IPS-11a (cell line): Measurements from ENCODE around the gene PRAMEF11.
"Not testable (repeated sequence)": the region's sequence is repeated elsewhere in the genome, so short reads cannot be mapped to it uniquely, and the experiment has no call there.

ENCODE experiments used
- H3K4me3 ChIP-seq: one replicate; pipeline ENCODE4 v1.5.1; 2013; ENCODE audit warnings: low read depth, low read length, control low read depth

PRAMEF11 gene

DNA sequence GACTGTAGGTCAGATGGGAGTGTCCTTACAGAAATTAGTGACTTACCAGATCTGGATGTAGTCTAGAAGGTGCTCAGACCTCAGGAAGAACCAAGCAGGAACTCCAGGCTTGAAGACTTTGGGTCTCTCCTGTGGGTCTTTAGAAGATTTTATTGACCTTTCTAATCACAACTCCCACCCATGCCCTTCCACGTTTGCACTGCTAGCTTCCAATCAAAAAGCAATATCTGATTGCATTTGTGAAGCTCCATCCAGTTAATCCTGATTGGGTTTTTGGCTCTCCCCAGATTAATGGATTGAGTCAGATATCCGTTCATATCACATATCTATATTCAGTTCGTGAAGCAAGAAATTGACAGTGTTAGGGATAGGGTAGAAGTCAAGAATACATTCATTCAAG, at the start of gene PRAMEF11:
Gene PRAMEF11, minus strand, starts transcription at position 101 of the 400 bp plus-strand sequence. CDS start 2,621 bp downstream, outside the sequence.
- H3K4me3 ChIP-seq = not testable (repeated sequence)

- not testable (repeated sequence) for H3K4me3 ChIP-seq
Measured at GRCh38 chr1:12878453-12878852, 47.2 kb upstream of the PRAMEF11 start.

GRCh38 chr1:12863131-12863880, 32.1 kb upstream of the PRAMEF11 start:
- not testable (repeated sequence) for H3K4me3 ChIP-seq

GRCh38 chr1:12856786-12857185, 25.6 kb upstream of the PRAMEF11 start, which contains the start of gene PRAMEF2:
TSS of gene PRAMEF2 (plus strand) at chr1:12857086. CDS start at chr1:12859010, 1,924 bp downstream.
- H3K4me3 ChIP-seq = not testable (repeated sequence)

- no peak overlapping the region for H3K4me3 ChIP-seq
Measured at GRCh38 chr1:12851779-12852178, 20.6 kb upstream of the PRAMEF11 start.

- not testable (repeated sequence) for H3K4me3 ChIP-seq
Measured at GRCh38 chr1:12848620-12849019, 17.4 kb upstream of the PRAMEF11 start, which contains the start of gene HNRNPCL1. TSS of gene HNRNPCL1 (minus strand) at chr1:12848720. CDS start at chr1:12848289, 431 bp downstream.

GRCh38 chr1:12833251-12833650, 2.0 kb upstream of the PRAMEF11 start:
- not testable (repeated sequence) for H3K4me3 ChIP-seq

- not testable (repeated sequence) for H3K4me3 ChIP-seq
Measured at GRCh38 chr1:12819061-12819460, 12.1 kb downstream of the PRAMEF11 start.

GRCh38 chr1:12811409-12811784, 19.8 kb downstream of the PRAMEF11 start:
- no peak overlapping the region for H3K4me3 ChIP-seq

GRCh38 chr1:12810691-12811408, 20.4 kb downstream of the PRAMEF11 start:
- no peak overlapping the region for H3K4me3 ChIP-seq

- H3K4me3 ChIP-seq = no peak overlapping the region
Measured at GRCh38 chr1:12809933-12810332, 21.3 kb downstream of the PRAMEF11 start.

DNA sequence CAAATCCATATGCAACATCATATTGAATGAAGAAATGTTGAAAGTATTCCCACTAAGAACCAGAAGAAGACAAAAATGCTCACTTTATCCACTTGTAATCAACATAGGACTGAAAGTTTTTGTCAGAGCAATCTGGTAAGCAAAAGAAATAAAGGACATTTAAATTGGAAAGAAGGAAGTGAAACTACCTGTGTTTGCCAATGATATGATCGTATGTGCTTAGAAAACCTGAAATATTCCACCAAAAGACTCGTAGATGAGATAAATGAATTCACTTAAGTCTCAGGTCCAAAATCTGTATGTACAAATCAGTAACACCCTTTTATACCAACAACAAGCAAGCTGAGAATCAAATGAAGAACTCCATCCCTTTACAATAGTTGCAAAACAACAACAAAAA, 31.5 kb downstream of the PRAMEF11 start:
- H3K4me3 ChIP-seq = no peak overlapping the region

- no peak overlapping the region for H3K4me3 ChIP-seq
Measured at GRCh38 chr1:12798911-12799310, 32.3 kb downstream of the PRAMEF11 start.

DNA sequence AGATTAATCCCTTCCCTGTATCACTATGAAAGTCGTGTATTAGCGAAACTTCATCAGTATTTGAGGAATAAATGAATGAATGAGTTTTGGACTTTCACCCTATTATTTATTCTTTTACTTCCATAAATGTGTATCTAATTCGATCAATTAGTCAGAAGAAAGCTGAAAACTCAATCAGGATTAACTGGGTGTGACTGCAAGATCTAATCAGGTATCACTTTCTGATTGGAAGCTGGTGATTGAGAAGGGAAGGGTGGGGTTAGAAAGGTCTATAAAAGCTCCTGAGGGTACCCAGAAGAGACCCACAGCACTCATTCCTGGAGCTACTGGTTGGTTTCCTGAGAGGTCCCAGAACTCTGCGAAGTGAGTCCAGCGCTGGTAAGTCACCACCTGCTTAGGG, 40.1 kb downstream of the PRAMEF11 start, which contains the start of gene PRAMEF1:
Gene PRAMEF1, plus strand, starts transcription at position 301 of the 400 bp plus-strand sequence. CDS start 1,831 bp downstream, outside the sequence.
- not testable (repeated sequence) for H3K4me3 ChIP-seq

- H3K4me3 ChIP-seq = not testable (repeated sequence)
Measured at GRCh38 chr1:12784729-12785128, 46.5 kb downstream of the PRAMEF11 start.

GRCh38 chr1:12783783-12784182, 47.4 kb downstream of the PRAMEF11 start:
- not testable (repeated sequence) for H3K4me3 ChIP-seq

GRCh38 chr1:12781488-12781887, 49.7 kb downstream of the PRAMEF11 start:
- not testable (repeated sequence) for H3K4me3 ChIP-seq

- H3K4me3 ChIP-seq = no peak overlapping the region
Measured at GRCh38 chr1:12778907-12779306, 52.3 kb downstream of the PRAMEF11 start.

- no peak overlapping the region for H3K4me3 ChIP-seq
Measured at GRCh38 chr1:12778061-12778460, 53.1 kb downstream of the PRAMEF11 start.

DNA sequence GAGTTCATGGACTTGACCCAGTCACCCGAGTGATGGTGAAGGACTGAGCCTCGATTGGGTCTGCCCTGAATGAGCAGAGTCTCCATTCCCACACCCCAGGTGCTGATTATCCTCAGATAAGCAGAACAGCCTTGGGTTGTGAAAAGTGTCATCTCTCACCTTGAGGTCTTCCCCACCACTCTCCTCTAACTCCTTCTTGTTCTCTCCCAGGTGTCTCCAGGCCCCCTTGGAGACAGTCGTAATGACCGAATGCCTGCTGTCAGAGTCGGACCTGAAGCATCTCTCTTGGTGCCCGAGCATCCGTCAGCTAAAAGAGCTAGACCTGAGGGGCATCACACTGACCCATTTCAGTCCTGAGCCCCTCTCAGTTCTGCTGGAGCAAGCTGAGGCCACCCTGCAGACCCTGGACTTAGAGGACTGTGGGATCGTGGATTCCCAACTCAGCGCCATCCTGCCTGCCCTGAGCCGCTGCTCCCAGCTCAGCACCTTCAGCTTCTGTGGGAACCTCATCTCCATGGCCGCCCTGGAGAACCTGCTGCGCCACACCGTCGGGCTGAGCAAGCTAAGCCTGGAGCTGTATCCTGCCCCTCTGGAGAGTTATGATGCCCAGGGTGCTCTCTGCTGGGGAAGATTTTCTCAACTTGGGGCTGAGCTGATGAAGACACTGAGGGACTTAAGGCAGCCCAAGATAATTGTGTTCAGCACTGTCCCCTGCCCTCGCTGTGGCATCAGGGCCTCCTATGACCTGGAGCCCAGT, 54.2 kb downstream of the PRAMEF11 start:
- no peak overlapping the region for H3K4me3 ChIP-seq

GRCh38 chr1:12775443-12775842, 55.8 kb downstream of the PRAMEF11 start:
- H3K4me3 ChIP-seq = no peak overlapping the region
